PC-3 (cell line): ENCODE results near the gene CEACAM20.
"Not testable (repeated sequence)": the region's sequence is repeated elsewhere in the genome, so short reads cannot be mapped to it uniquely, and the experiment has no call there.

ENCODE experiments used
- CTCF ChIP-seq: fragments of 300-600 bp; sonication (generic); conservative IDR thresholded peaks from 2 replicates; pipeline ENCODE4 v1.5.1; 2017; ENCODE audit warnings: antibody characterized with exemption, low read depth, mild to moderate bottlenecking, low read length
- EZH2 ChIP-seq: fragments of 300-600 bp; sonication (generic); IDR thresholded peaks from one replicate; pipeline ENCODE4 v1.6.1; 2017; ENCODE audit warnings: antibody characterized with exemption, mild to moderate bottlenecking, low read length; ENCODE audit not compliant: unreplicated experiment
- EZH2phosphoT487 ChIP-seq: fragments of 300-600 bp; sonication (generic); IDR thresholded peaks from 2 replicates; pipeline ENCODE4 v1.6.1; 2018; ENCODE audit warnings: mild to moderate bottlenecking, antibody characterized with exemption, low read length, borderline replicate concordance

GRCh38 chr19:44468730-44469129, 60.7 kb downstream of the CEACAM20 start:
- TF ChIP-seq EZH2phosphoT487, CTCF, EZH2: not testable (repeated sequence)
